Measurements from ENCODE around the gene SUPT5H. TPM values are rescaled to one million over a fixed set of nuclear protein-coding genes. Genes with fewer than 3 reads are reported as not detected.

SUPT5H gene
- total RNA-seq, 2 donors from 2014 or later, result 81.7 to 95.1 TPM

GRCh38 chr19:39434123-39435076 lies 11.0 kb upstream of the SUPT5H start:
- Histone ChIP-seq H3K27ac (peak overlapping the region in 1 of 2 donors; percentile 88), H3K36me3 (peaks cover 35% of the 10 kb centered on the region), H3K4me3 (peak overlapping the region; percentile 89 to 96), H3K4me1 (peaks cover 0 to 41% of the 10 kb centered on the region in 2 donors), H3K9me3 (no peaks in the 10 kb centered on the region), H3K27me3 (no peaks in the 10 kb centered on the region)
- no peak for DNase-seq (ENCODE audit: low spot score)
- TF ChIP-seq, protein P1, sequence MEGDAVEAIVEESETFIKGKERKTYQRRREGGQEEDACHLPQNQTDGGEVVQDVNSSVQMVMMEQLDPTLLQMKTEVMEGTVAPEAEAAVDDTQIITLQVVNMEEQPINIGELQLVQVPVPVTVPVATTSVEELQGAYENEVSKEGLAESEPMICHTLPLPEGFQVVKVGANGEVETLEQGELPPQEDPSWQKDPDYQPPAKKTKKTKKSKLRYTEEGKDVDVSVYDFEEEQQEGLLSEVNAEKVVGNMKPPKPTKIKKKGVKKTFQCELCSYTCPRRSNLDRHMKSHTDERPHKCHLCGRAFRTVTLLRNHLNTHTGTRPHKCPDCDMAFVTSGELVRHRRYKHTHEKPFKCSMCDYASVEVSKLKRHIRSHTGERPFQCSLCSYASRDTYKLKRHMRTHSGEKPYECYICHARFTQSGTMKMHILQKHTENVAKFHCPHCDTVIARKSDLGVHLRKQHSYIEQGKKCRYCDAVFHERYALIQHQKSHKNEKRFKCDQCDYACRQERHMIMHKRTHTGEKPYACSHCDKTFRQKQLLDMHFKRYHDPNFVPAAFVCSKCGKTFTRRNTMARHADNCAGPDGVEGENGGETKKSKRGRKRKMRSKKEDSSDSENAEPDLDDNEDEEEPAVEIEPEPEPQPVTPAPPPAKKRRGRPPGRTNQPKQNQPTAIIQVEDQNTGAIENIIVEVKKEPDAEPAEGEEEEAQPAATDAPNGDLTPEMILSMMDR (IDR thresholded peaks at IDR 0.05), result no peak

GRCh38 chr19:39435499-39436349 lies 9.7 kb upstream of the SUPT5H start, which contains the start of gene RPS16:
TSS of gene RPS16 (minus strand) at chr19:39435949. CDS start at chr19:39435895, 54 bp downstream.
- H3K4me1 ChIP-seq, result peaks cover 0 to 36% of the 10 kb centered on the region in 2 donors
- TF ChIP-seq, protein P1 (IDR thresholded peaks at IDR 0.05), result no peak
- H3K36me3 ChIP-seq, result peaks cover 35% of the 10 kb centered on the region
- H3K27me3 ChIP-seq, result no peaks in the 10 kb centered on the region
- DNase-seq (ENCODE audit: low spot score), result peak; percentile 97
- H3K27ac ChIP-seq, result peak within 1 kb of the TSS; percentile 86 to 88
- H3K4me3 ChIP-seq, result peak within 1 kb of the TSS; percentile 89 to 96
- H3K9me3 ChIP-seq, result no peaks in the 10 kb centered on the region

- peaks cover 0 to 30% of the 10 kb centered on the region in 2 donors for H3K4me1 ChIP-seq
- DNase-seq (ENCODE audit: low spot score), result no peak
- H3K27me3 ChIP-seq, result no peaks in the 10 kb centered on the region
- H3K27ac ChIP-seq, result peak overlapping the region; percentile 86 to 88
- TF ChIP-seq, protein P1 (IDR thresholded peaks at IDR 0.05), result no peak
- peaks cover 35% of the 10 kb centered on the region for H3K36me3 ChIP-seq
- peak overlapping the region; percentile 32 to 89 for H3K4me3 ChIP-seq
- H3K9me3 ChIP-seq, result no peaks in the 10 kb centered on the region
These were observed 9.0 kb upstream of the SUPT5H start for GRCh38 chr19:39436350-39436716.

DNA sequence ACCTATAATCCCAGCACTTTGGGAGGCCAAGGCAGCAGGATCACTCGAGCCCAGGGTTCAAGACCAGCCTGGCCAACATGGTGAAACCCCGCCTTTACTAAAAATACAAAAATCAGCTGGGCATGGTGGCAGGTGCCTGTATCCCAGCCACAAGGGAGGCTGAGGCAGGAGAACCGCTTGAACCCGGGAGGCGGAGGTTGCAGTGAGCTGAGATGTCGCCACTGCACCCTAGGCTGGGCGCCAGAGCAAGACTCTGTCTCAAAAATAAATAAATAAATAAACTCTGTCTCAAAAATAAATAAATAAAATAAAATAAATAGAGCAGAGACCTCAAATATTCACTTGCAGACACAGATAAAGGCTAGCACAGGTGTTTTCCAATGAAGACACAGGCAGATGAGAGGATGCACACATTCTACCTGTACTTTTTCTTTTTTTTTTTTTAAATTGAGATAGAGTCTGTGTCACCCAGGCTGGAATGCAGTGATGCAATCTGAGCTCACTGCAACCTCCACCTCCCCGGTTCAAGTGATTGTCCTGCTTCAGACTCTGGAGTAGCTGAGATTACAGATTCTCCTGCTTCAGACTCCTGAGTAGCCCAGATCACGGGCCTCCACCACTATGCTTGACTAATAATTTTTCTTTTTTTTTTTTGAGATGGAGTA lies 7.0 kb upstream of the SUPT5H start:
- Histone ChIP-seq H3K9me3 (no peaks in the 10 kb centered on the region), H3K27ac (no peak overlapping the region), H3K27me3 (no peaks in the 10 kb centered on the region), H3K4me3 (no peak overlapping the region), H3K4me1 (peaks cover 0 to 28% of the 10 kb centered on the region in 2 donors), H3K36me3 (peaks cover 18% of the 10 kb centered on the region)
- DNase-seq (ENCODE audit: low spot score), result no peak
- TF ChIP-seq, protein P1 (IDR thresholded peaks at IDR 0.05), result no peak

DNA sequence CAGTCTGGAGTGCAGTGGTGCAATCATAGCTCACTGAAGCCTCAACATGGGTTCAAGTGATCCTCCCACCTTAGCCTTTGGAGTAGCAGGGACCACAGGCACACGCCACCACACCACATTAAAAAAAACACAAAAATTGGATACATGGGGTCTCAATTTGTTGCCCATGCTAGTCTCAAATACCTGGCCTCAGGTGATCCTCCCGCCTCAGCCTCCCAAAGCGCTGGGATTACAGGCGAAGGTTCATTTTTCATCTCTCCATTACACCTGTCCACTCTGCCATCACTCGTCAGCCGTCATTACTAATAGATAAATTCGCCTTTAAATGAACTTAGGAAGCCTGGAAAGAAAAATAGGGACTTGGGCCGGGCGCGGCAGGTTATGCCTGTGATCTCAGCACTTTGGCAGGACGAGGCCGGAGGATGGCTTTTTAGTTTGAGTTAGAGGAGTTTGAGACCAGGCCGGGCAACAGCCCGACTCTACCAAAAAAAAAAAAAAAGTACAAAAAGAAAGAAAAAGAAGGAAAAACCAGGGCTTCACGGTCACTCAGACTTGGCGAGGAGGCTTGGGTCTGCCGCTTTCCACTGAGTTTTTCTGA lies 685 bp upstream of the SUPT5H start:
- Histone ChIP-seq H3K4me1 (peaks cover 0 to 32% of the 10 kb centered on the region in 2 donors), H3K36me3 (no peaks in the 10 kb centered on the region), H3K27me3 (no peaks in the 10 kb centered on the region), H3K9me3 (no peaks in the 10 kb centered on the region), H3K4me3 (peak overlapping the region; percentile 73 to 94), H3K27ac (peak overlapping the region; percentile 86 to 98)
- no peak for DNase-seq (ENCODE audit: low spot score)
- TF ChIP-seq, protein P1 (IDR thresholded peaks at IDR 0.05), result no peak

Measured in right atrium auricular region (tissue), 2 donors.